Gastroesophageal sphincter (tissue), 3 donors: ENCODE measurements around the gene VWA3B.

ENCODE experiments used
- EP300 ChIP-seq: sonication (generic); formaldehyde crosslinking; IDR thresholded peaks from one replicate; pipeline ENCODE4 v1.6.1; 2017; ENCODE audit warnings: antibody characterized with exemption, mild to moderate bottlenecking
- POLR2A ChIP-seq, 2 donors: fragments of 450-650 bp; IDR thresholded peaks; one replicate each; pipeline ENCODE4 v1.6.1; 2017; ENCODE audit warnings: antibody characterized with exemption in 2 of 2, mild to moderate bottlenecking in 2 of 2, moderate library complexity in 1 of 2
- POLR2AphosphoS5 ChIP-seq: sonication (generic); formaldehyde crosslinking; IDR thresholded peaks from one replicate; pipeline ENCODE4 v1.6.1; 2017; ENCODE audit warnings: antibody characterized with exemption
- TF ChIP-seq, protein P1 (sequence below), 4 experiments: fragments of 200-600 bp in 2 of 4; fragments of 450-650 bp in 2 of 4; sonication (generic) in 1 of 4; IDR thresholded peaks; one replicate each; pipeline ENCODE4 v1.5.1; 2017 to 2019; ENCODE audit warnings: antibody characterized with exemption in 4 of 4, mild to moderate bottlenecking in 2 of 4, moderate library complexity in 2 of 4

DNA sequence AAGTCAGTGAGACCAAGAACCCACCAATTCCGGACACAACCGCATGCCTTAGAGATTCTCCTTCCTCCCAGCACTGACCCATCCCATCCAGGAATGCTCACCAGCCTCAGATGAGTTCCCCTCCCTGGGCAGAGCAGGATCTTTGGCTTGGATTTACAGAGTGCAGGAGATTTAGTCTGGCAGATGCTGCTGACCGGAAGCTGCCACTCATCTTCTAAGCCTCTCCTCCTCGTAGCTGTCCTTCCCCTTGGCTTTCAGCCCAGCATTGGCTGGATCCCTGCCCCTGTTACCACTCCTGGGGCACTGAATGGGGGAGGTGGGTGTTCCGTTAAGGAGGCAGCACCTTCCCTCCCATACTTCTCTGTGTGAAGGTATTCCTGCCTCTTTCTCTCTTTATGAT is 53.2 kb downstream of the VWA3B start:
- TF ChIP-seq EP300 (no peak), POLR2AphosphoS5 (no peak), POLR2A (IDR thresholded peaks at IDR 0.05) (no peak)
- TF ChIP-seq, protein P1, sequence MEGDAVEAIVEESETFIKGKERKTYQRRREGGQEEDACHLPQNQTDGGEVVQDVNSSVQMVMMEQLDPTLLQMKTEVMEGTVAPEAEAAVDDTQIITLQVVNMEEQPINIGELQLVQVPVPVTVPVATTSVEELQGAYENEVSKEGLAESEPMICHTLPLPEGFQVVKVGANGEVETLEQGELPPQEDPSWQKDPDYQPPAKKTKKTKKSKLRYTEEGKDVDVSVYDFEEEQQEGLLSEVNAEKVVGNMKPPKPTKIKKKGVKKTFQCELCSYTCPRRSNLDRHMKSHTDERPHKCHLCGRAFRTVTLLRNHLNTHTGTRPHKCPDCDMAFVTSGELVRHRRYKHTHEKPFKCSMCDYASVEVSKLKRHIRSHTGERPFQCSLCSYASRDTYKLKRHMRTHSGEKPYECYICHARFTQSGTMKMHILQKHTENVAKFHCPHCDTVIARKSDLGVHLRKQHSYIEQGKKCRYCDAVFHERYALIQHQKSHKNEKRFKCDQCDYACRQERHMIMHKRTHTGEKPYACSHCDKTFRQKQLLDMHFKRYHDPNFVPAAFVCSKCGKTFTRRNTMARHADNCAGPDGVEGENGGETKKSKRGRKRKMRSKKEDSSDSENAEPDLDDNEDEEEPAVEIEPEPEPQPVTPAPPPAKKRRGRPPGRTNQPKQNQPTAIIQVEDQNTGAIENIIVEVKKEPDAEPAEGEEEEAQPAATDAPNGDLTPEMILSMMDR (IDR thresholded peaks at IDR 0.05), result no peak
